ENCODE measurements around the gene MED9. TPM values are rescaled to one million over a fixed set of nuclear protein-coding genes. Genes with fewer than 3 reads are reported as not detected.
A peak's percentile ranks its signal among the peaks of the same experiment; 100 is the strongest.

Gene MED9
- total and polyA plus RNA-seq, 9 of the 15 experiments (the other 6 are each of a cell fraction or from before 2014, with no cell fraction given): 2.2 to 15.8 (median 12.7) TPM

- no CpG with 5 or more reads among the region's 14 CpGs for WGBS (ENCODE audit: insufficient coverage, low coverage, missing lambda C conversion rate)
These were observed 33.6 kb upstream of the MED9 start for GRCh38 chr17:17443173-17443572.

More at GRCh38 chr17:17443173-17443572, 33.6 kb upstream of the MED9 start:
- H3K36me3 ChIP-seq (ENCODE audit: control insufficient read depth, insufficient read depth, low read length): no peaks in the 10 kb centered on the region
- H2AFZ ChIP-seq (ENCODE audit: low read depth, low read length): no peak overlapping the region
- ATAC-seq (no peak), DNase-seq (ENCODE audit: extremely low read depth in 1 of 4, low spot score in 3 of 4) (no peak), FAIRE-seq (no peak)
- no peak for TF ChIP-seq NCOA2 (IDR thresholded peaks at IDR 0.05; ENCODE audit: partially characterized antibody in 2 of 2)
- TF ChIP-seq ATF3 (IDR thresholded peaks at IDR 0.05): 0 out of 2 replicates have a peak, but pooled peaks have one; percentile 16
- no peak for TF ChIP-seq ATF3 (CRISPR knock-in tag; conservative IDR thresholded peaks at IDR 0.05)
- TF ChIP-seq BDP1 (IDR thresholded peaks at IDR 0.05; ENCODE audit: insufficient read depth, insufficient read length): no peak
- TF ChIP-seq MECOM (CRISPR knock-in tag; IDR thresholded peaks at IDR 0.05): no peak
- no peak for TF ChIP-seq TBP (optimal IDR thresholded peaks at IDR 0.05; ENCODE audit: low read depth, low read length)
- TF ChIP-seq HMG20A (CRISPR knock-in tag; conservative IDR thresholded peaks at IDR 0.05): no peak
- no peak for TF ChIP-seq DPF2 (IDR thresholded peaks at IDR 0.05)
- TF ChIP-seq FOXK1 (CRISPR knock-in tag; IDR thresholded peaks at IDR 0.05; ENCODE audit: borderline replicate concordance): no peak
- ChIA-PET CTCF (ENCODE audit: low intra/inter-chr PET ratio) (no interaction called here), POLR2A (interaction anchor here (0.6 kb wide), 1 partner anchor 90 kb away, joined by 3 read pairs; no protein-coding TSS in a partner anchor)
- in situ Hi-C loops (cut with MboI): no loop called here
- H3K4me1 ChIP-seq (replicated peaks in 1 of 2; ENCODE audit: control insufficient read depth in 2 of 2, insufficient read depth in 2 of 2, low read length in 2 of 2): peaks cover 3 to 4% of the 10 kb centered on the region in 2 experiments; a peak in 3 of 5 replicates
- no TSS peak for BruUV-seq (replicated peaks)
- no peaks in the 10 kb centered on the region; the same call in 1 of the 2 replicates for H3K9me3 ChIP-seq (replicated peaks; ENCODE audit: control insufficient read depth, insufficient read depth, low read depth, low read length)
- no peaks in the 10 kb centered on the region for H4K20me1 ChIP-seq (replicated peaks; ENCODE audit: control insufficient read depth, insufficient read depth, low read length)
- no peak overlapping the region for H3K9ac ChIP-seq (ENCODE audit: insufficient read depth in 1 of 2, low read depth in 2 of 2, low read length in 2 of 2)
- H3K9me1 ChIP-seq (ENCODE audit: control insufficient read depth, insufficient read depth, low read length): no peaks in the 10 kb centered on the region
- no peak overlapping the region for H3K4me3 ChIP-seq
- intact Hi-C loops (cut with micrococcal nuclease): no loop called here
- H3K4me2 ChIP-seq (ENCODE audit: insufficient read depth, low read length): no peak overlapping the region
- peaks cover 7 to 29% of the 10 kb centered on the region in 2 experiments; a peak in 4 of 5 replicates for H3K27me3 ChIP-seq (ENCODE audit: control insufficient read depth in 2 of 2, insufficient read depth in 2 of 2, low read length in 2 of 2)
- no peaks in the 10 kb centered on the region for H3K79me2 ChIP-seq (ENCODE audit: control insufficient read depth, insufficient read depth, low read length)
- no peak overlapping the region for H3K27ac ChIP-seq (ENCODE audit: extremely low read depth, low read depth, low read length)

Measured in K562 (cell line).